BLaER1 treated with 17β-estradiol and CSF1 and Interleukin-3, amounts not matched to agents 10 nM and 100 nM (cell line): ENCODE data around the gene AP3D1.
A peak's percentile ranks its signal among the peaks of the same experiment; 100 is the strongest.
"Not testable (repeated sequence)": the region's sequence is repeated elsewhere in the genome, so short reads cannot be mapped to it uniquely, and the experiment has no call there.

Source experiments
- H3K27ac ChIP-seq, 11 experiments: shearing (Covaris generic); formaldehyde crosslinking; 2 replicates each; pipeline ENCODE4 v1.8.1; 2022
- H3K27me3 ChIP-seq, 11 experiments: shearing (Covaris generic); formaldehyde crosslinking; 2 replicates each; pipeline ENCODE4 v1.8.1; 2022
- H3K36me3 ChIP-seq, 11 experiments: shearing (Covaris generic); formaldehyde crosslinking; 2 replicates each; pipeline ENCODE4 v1.8.1; 2022
- H3K4me1 ChIP-seq, 10 experiments: shearing (Covaris generic); formaldehyde crosslinking; 2 replicates each; pipeline ENCODE4 v1.8.1; 2022
- H3K4me2 ChIP-seq, 11 experiments: shearing (Covaris generic); formaldehyde crosslinking; 2 replicates each; pipeline ENCODE4 v1.8.1; 2022
- H3K4me3 ChIP-seq, 10 experiments: shearing (Covaris generic); formaldehyde crosslinking; 2 replicates each; pipeline ENCODE4 v1.8.1; 2022
- H3K9ac ChIP-seq, 11 experiments: shearing (Covaris generic); formaldehyde crosslinking; 2 replicates each; pipeline ENCODE4 v1.8.1; 2022
- H3K9me3 ChIP-seq, 11 experiments: shearing (Covaris generic); formaldehyde crosslinking; replicated peaks in 1 of 11; 2 replicates each; pipeline ENCODE4 v1.8.1; 2022
- H4K20me1 ChIP-seq, 11 experiments: shearing (Covaris generic); formaldehyde crosslinking; 2 replicates each; pipeline ENCODE4 v1.8.1; 2022
- Cebpa-rat ChIP-seq, 11 experiments: shearing (Covaris generic); IDR thresholded peaks; 2 replicates each; pipeline ENCODE4 v1.8.1; 2022

Gene AP3D1

DNA sequence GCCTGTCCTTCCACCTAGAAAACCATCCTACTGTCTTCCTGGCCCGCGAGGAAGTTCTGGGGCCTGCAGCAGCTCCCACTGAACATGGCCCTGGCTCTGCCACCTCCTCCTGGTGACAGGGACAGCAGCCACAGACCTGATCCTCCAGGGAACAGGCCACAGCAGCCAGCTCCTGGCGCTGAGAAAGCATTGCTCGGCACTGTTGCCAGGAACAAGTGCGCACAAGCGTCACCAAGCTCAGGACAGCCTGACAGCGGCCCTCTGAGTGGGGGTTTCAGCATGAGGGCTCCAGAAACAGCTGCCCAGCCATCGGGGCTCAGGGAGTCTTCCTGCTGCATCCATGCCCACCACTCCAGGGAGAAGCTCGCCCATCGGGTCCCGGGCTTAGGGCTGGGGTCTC is 21.9 kb downstream of the AP3D1 start:
- Histone ChIP-seq H3K4me1 (peaks cover 0 to 4% (median 0%) of the 10 kb centered on the region in 10 experiments; a peak in 1 of 20 replicates), H4K20me1 (peaks cover 72 to 96% (median 85%) of the 10 kb centered on the region in 11 experiments), H3K9me3 (no peaks in the 10 kb centered on the region), H3K27ac (no peak overlapping the region), H3K9ac (peak overlapping the region in 2 of 11 experiments; percentile 18 to 36; a peak in 1 of 22 replicates), H3K27me3 (no peaks in the 10 kb centered on the region), H3K36me3 (peaks cover 74 to 93% (median 90%) of the 10 kb centered on the region in 11 experiments), H3K4me2 (no peak overlapping the region), H3K4me3 (no peak overlapping the region)
- no peak for TF ChIP-seq Cebpa-rat (IDR thresholded peaks at IDR 0.05)

DNA sequence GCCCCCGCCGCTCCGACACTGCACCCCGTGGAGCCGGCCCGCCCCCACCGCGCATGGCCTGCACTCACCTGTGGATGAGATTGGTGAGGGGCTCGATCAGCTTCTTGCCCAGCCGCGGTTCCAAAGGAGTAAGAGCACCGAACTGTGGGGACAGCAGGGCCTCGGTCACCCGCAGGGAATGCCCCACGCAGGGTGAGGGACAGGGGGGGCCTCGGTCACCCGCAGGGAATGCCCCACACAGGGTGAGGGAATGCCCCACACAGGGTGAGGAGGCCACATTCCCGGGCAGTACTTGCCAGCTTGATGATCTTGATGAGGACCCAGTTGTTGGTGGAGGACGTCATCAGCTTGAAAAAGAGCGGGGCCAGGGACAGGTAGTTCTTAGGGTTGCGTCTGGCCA is 22.3 kb downstream of the AP3D1 start:
- H3K4me3 ChIP-seq = no peak overlapping the region
- H3K27ac ChIP-seq = no peak overlapping the region
- TF ChIP-seq Cebpa-rat (IDR thresholded peaks at IDR 0.05) = no peak
- peaks cover 0 to 4% (median 0%) of the 10 kb centered on the region in 10 experiments; a peak in 1 of 20 replicates for H3K4me1 ChIP-seq
- no peaks in the 10 kb centered on the region for H3K9me3 ChIP-seq
- no peak overlapping the region for H3K4me2 ChIP-seq
- H4K20me1 ChIP-seq = peaks cover 74 to 96% (median 85%) of the 10 kb centered on the region in 11 experiments
- H3K27me3 ChIP-seq = no peaks in the 10 kb centered on the region
- no peak overlapping the region for H3K9ac ChIP-seq
- peaks cover 79 to 94% (median 92%) of the 10 kb centered on the region in 11 experiments for H3K36me3 ChIP-seq

DNA sequence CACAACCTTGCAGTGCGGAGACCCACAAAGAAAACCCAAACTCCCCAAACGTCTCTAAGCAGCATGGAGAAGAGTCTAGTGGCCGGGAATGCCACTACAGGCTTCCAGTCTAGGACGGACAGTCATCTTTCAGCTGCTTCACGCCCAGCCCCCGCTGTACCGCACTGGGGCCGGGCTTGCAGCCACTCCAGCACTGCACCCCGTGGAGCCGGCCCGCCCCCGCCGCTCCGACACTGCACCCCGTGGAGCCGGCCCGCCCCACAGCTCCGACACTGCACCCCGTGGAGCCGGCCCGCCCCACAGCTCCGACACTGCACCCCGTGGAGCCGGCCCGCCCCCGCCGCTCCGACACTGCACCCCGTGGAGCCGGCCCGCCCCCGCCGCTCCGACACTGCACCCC is 23.1 kb downstream of the AP3D1 start:
- Histone ChIP-seq H3K36me3 (peaks cover 85 to 94% (median 92%) of the 10 kb centered on the region in 11 experiments), H4K20me1 (peaks cover 78 to 96% (median 93%) of the 10 kb centered on the region in 11 experiments)
- not testable (repeated sequence) for H3K27me3 ChIP-seq, H3K4me1 ChIP-seq, H3K4me3 ChIP-seq, H3K27ac ChIP-seq, H3K9ac ChIP-seq, H3K9me3 ChIP-seq, H3K4me2 ChIP-seq

DNA sequence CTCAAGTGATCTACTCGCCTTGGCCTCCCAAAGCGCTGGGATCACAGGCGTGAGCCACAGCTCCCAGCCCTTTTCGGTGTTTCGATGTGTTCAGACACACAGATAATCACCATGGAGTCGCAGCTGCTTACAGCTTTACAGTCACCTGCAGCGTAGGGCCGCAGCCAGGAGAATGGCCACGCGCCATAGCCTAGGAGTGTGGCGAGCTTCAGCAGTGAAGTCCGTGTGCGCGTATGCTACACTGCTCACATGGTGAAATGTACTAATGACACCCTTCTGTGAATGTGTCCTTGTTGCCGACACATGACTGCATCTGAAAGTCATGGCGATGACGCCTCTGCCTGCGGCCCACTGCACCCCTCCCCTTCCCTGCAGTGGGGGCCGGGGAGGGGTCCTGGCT is 23.6 kb downstream of the AP3D1 start:
- peaks cover 0 to 4% (median 0%) of the 10 kb centered on the region in 10 experiments; a peak in 1 of 20 replicates for H3K4me1 ChIP-seq
- H3K4me3 ChIP-seq = no peak overlapping the region
- H3K4me2 ChIP-seq = no peak overlapping the region
- no peak overlapping the region for H3K9ac ChIP-seq
- H3K36me3 ChIP-seq = peaks cover 85 to 94% (median 92%) of the 10 kb centered on the region in 11 experiments
- H3K27ac ChIP-seq = no peak overlapping the region
- no peaks in the 10 kb centered on the region for H3K27me3 ChIP-seq
- no peak for TF ChIP-seq Cebpa-rat (IDR thresholded peaks at IDR 0.05)
- no peaks in the 10 kb centered on the region for H3K9me3 ChIP-seq
- peaks cover 78 to 96% (median 93%) of the 10 kb centered on the region in 11 experiments for H4K20me1 ChIP-seq

DNA sequence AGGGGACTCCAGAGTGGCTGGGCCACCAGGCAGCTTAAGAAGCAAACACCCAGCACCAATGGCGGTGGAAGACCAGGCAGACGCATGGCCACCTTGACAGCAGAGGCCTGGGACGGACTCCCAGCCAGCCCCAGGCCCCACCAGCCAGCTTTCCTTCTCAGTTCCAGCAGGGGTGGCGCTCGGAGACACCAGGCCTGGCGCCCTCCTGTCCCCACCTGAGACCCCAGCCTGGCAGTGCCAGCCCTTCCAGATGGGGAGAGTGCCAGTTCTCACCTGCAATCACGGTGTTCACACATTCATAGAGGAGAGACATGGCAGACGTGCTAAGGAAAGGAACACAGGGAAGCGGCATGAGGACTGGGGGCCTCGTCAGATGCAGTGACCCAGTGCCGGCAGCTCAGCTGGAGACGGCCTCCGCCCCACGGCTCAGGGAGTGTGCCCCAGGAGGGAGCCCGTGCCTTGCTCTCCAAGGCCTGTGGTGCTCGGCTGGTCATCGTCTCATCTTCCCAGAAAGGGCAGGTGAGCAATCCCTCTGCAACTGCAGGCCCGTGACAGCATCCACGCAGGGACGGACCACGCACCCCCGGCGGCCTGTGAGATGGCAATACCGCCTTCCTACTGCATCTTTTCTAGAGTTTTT is 24.4 kb downstream of the AP3D1 start:
- no peak overlapping the region; a peak in 1 of 22 replicates for H3K9ac ChIP-seq
- no peaks in the 10 kb centered on the region for H3K27me3 ChIP-seq
- H4K20me1 ChIP-seq = peaks cover 80 to 96% (median 93%) of the 10 kb centered on the region in 11 experiments
- H3K4me3 ChIP-seq = no peak overlapping the region
- H3K36me3 ChIP-seq = peaks cover 85 to 94% (median 92%) of the 10 kb centered on the region in 11 experiments
- H3K4me2 ChIP-seq = no peak overlapping the region
- H3K4me1 ChIP-seq = peaks cover 0 to 4% (median 0%) of the 10 kb centered on the region in 10 experiments; a peak in 1 of 20 replicates
- H3K27ac ChIP-seq = no peak overlapping the region
- TF ChIP-seq Cebpa-rat (IDR thresholded peaks at IDR 0.05) = no peak
- H3K9me3 ChIP-seq = no peaks in the 10 kb centered on the region

DNA sequence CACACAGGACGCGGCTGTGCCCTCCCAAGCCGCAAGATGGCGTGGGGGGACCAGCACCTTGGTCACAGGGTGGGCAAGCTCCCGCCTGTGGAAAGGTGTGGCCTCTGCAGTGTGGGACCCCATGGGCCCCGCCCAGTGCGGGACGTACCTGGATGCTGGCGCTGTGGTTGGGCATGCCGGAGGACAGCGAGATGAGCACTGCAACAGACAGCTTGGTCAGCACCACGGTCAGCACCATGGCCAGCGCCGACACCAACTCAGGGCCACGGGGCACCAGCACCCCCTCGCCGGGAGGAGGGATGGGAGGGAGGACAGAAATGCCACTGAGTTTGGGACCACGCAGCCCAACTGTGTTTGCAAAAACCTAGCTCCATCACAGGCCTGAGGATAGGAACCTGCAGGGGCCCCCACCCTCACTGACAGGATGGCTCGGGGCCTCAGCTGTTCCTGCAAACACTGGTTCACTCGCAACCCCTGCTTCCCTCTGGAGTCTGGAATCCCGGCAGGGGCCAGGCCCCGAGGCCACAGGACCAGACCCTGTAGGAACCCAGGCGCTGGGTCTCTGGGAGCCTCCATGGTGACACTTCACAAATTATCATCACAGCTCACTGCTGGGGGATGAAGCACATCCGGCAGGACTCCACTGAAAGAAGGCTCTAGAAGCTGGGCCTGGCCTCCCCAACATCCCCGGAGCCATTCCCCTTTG is 27.5 kb downstream of the AP3D1 start:
- Histone ChIP-seq H3K27ac (no peak overlapping the region), H3K4me1 (peaks cover 0 to 4% (median 0%) of the 10 kb centered on the region in 10 experiments; a peak in 1 of 20 replicates), H3K36me3 (peaks cover 88 to 94% (median 94%) of the 10 kb centered on the region in 11 experiments), H3K4me2 (no peak overlapping the region), H3K9ac (no peak overlapping the region), H4K20me1 (peaks cover 75 to 96% (median 91%) of the 10 kb centered on the region in 11 experiments), H3K27me3 (no peaks in the 10 kb centered on the region), H3K9me3 (no peaks in the 10 kb centered on the region), H3K4me3 (no peak overlapping the region)
- TF ChIP-seq Cebpa-rat (IDR thresholded peaks at IDR 0.05) = no peak

DNA sequence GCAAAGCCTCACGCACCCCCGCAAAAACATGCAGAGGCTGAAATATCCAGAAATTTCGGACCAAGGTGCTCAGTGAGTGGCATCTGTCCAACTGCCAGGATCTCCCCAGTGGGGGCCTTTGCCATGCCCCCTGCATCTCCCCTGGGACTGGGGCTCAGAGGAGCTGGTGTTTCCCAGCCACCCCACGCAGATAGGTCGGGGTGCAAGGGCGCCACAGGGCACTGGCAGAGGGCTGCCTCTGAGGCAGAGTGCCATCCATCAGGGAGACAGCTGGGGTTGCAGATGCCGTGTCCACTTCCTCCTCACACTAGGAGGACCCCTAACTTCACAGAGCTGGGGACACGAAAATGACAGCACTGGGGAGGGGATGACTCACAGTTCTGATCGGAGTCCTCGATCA is 28.4 kb downstream of the AP3D1 start:
- no peak overlapping the region for H3K9ac ChIP-seq
- peaks cover 81 to 100% (median 96%) of the 10 kb centered on the region in 11 experiments for H4K20me1 ChIP-seq
- no peaks in the 10 kb centered on the region for H3K9me3 ChIP-seq
- H3K27ac ChIP-seq = no peak overlapping the region
- H3K36me3 ChIP-seq = peaks cover 96 to 100% (median 100%) of the 10 kb centered on the region in 11 experiments
- no peak for TF ChIP-seq Cebpa-rat (IDR thresholded peaks at IDR 0.05)
- peaks cover 0 to 4% (median 0%) of the 10 kb centered on the region in 10 experiments; a peak in 1 of 20 replicates for H3K4me1 ChIP-seq
- H3K4me2 ChIP-seq = no peak overlapping the region
- no peaks in the 10 kb centered on the region for H3K27me3 ChIP-seq
- no peak overlapping the region for H3K4me3 ChIP-seq

DNA sequence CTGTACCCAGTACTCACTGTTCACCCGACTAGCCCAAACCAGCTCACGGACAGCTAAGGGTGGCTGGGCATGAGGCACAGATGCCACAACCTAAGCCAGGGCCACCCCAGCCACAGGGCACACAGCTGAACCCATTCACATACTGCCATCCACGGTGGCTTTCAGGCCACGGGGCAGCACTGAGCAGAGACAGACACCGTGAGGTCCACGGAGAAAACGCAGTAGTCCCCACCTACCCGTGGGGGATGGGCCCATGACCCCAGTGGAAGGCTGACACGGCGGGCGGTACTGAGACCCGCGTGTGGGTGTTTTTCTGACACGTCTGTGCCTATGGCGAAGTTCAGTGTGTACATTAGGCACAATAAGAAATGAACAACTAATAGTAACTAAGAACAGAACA is 29.1 kb downstream of the AP3D1 start:
- H3K27me3 ChIP-seq = no peaks in the 10 kb centered on the region
- no peak overlapping the region for H3K4me3 ChIP-seq
- peaks cover 0 to 4% (median 0%) of the 10 kb centered on the region in 10 experiments; a peak in 1 of 20 replicates for H3K4me1 ChIP-seq
- TF ChIP-seq Cebpa-rat (IDR thresholded peaks at IDR 0.05) = no peak
- H3K27ac ChIP-seq = no peak overlapping the region
- peaks cover 76 to 100% (median 96%) of the 10 kb centered on the region in 11 experiments for H4K20me1 ChIP-seq
- H3K9me3 ChIP-seq = no peaks in the 10 kb centered on the region
- no peak overlapping the region for H3K4me2 ChIP-seq
- H3K36me3 ChIP-seq = peaks cover 96 to 100% (median 100%) of the 10 kb centered on the region in 11 experiments
- no peak overlapping the region for H3K9ac ChIP-seq

DNA sequence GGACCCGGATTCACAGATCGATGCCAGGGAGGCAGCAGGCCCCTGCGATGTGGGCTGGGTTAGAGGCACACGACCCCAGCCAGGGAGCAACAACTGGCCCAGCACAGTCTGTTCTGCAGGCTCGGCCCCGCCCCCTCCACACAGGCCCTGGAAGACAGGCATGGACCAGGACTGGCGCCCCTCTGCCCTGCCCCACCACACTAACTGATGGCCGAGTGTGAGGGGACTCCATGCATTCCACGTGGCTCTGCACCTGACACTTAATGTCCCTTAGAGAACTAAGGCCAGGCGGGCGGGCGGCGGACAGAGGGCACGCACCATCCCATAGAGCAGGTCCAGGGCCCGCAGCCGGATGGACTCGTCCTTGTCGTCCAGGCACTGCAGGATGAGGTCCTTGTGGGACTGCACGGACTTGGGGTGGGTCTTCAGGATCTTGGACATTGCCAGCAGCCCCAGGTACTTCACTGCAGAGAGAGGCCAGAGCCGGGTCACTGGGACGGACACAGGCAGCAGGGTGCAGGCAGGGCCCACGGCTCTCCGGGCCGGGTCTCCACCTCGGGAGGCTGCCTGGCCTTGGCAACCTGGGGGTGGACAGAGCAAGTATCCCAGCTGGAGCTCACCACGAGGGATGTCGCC is 29.8 kb downstream of the AP3D1 start:
- no peaks in the 10 kb centered on the region for H3K9me3 ChIP-seq
- no peak overlapping the region for H3K9ac ChIP-seq
- H3K4me1 ChIP-seq = no peaks in the 10 kb centered on the region; a peak in 1 of 20 replicates
- H3K27me3 ChIP-seq = no peaks in the 10 kb centered on the region
- H4K20me1 ChIP-seq = peaks cover 75 to 100% (median 96%) of the 10 kb centered on the region in 11 experiments
- H3K36me3 ChIP-seq = peaks cover 96 to 100% (median 100%) of the 10 kb centered on the region in 11 experiments
- no peak overlapping the region for H3K27ac ChIP-seq
- no peak overlapping the region for H3K4me2 ChIP-seq
- no peak for TF ChIP-seq Cebpa-rat (IDR thresholded peaks at IDR 0.05)
- H3K4me3 ChIP-seq = no peak overlapping the region
